GM12873 (cell line): ENCODE data around the gene HEATR3.

Experiments
- TF ChIP-seq, protein P1 (sequence below): IDR thresholded peaks from 2 replicates; pipeline ENCODE4 v1.5.1; 2012; ENCODE audit warnings: low read depth, mild to moderate bottlenecking, moderate library complexity, low read length, control low read depth; ENCODE audit not compliant: insufficient read depth; ENCODE audit errors: missing control alignments

Gene HEATR3

DNA sequence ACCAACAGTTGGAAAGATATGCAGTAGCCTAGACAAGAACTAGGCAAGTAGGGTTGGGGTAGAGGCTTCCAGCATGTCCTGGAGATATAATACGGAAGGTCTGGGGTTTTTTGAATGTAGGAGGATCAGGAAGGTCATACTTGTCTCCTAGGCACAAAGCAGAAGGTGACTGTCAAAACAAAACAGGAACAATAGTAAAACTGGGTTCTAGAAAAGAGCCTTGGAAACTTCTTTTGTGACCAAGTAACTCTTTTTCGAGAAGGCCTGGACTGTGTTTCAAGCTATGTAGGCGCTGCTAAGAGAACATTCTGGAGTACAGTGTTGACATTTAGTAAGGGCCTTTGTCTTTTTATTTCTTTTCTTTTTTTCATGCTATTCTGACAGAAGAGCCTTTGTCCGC is 60.4 kb downstream of the HEATR3 start:
- TF ChIP-seq, protein P1, sequence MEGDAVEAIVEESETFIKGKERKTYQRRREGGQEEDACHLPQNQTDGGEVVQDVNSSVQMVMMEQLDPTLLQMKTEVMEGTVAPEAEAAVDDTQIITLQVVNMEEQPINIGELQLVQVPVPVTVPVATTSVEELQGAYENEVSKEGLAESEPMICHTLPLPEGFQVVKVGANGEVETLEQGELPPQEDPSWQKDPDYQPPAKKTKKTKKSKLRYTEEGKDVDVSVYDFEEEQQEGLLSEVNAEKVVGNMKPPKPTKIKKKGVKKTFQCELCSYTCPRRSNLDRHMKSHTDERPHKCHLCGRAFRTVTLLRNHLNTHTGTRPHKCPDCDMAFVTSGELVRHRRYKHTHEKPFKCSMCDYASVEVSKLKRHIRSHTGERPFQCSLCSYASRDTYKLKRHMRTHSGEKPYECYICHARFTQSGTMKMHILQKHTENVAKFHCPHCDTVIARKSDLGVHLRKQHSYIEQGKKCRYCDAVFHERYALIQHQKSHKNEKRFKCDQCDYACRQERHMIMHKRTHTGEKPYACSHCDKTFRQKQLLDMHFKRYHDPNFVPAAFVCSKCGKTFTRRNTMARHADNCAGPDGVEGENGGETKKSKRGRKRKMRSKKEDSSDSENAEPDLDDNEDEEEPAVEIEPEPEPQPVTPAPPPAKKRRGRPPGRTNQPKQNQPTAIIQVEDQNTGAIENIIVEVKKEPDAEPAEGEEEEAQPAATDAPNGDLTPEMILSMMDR: no peak

GRCh38 chr16:50133214-50133613 is 67.4 kb downstream of the HEATR3 start:
- TF ChIP-seq, protein P1: no peak

DNA sequence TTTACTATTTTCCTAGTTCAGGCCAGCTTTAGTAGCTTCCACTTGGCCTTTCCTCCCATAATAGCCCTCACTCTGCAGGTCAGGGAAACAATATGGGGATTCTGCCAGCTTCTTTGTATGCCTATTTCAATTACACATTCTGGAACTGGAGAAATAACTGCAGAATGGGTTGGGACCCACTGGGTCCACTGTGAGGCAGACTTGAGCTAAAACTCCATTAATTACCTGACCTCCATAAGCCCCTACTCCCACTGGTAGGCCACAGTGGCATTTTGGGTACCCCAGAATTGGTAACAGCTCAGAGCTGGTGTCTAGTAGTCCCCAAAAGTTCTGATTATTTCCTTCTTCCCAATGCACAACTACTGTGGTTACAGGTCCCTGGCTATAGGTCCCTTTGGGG is 70.6 kb downstream of the HEATR3 start:
- TF ChIP-seq, protein P1: peak; percentile 40

DNA sequence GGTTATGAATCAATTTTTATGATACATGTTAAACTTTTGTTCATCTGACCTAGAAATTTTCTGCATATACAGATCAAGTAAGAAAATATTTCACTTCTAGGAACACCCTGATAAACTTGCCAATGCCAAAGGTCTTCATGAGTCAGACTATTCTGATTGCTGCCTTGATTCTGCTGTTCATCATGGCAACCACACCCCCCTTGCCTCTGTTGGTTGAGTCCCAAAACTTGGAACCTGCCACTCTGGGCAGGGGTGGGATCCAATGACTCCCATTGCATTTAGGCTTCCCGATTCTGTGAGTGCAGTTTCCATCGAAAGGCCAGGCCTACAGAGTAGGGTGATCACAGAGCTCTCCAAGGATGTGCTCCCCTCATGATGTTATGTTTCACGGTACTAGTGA is 71.5 kb downstream of the HEATR3 start:
- TF ChIP-seq, protein P1: no peak

- TF ChIP-seq, protein P1: no peak
Measured at GRCh38 chr16:50139580-50139979, 73.8 kb downstream of the HEATR3 start.

DNA sequence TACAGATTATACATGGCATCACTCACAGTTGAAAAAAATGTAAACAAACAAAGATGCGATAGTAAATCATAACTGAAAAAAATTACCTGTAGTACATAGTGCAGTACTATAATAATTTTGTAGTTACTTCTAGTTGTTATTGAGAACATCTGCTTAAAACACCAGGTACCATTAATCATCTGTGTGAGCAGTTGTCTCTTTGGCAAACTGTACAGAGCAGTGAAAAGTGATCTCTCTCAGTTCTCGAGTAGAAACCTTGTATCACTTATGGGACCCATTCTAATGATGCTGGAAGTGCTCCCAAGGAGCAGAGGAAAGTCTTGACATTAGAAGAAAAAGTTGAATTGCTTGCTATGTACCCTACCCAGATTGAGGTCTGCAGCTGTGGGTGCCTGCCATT is 78.4 kb downstream of the HEATR3 start:
- TF ChIP-seq, protein P1: no peak

GRCh38 chr16:50146479-50147435 is 81.0 kb downstream of the HEATR3 start:
- TF ChIP-seq, protein P1: no peak
